HL-60 (cell line): Measurements from ENCODE around the gene DLX5.

ENCODE experiments used
- DNase-seq, 2 experiments: peaks; one replicate each; pipeline ENCODE4 v3.0.0-alpha.2; 2010 to 2020; ENCODE audit warnings: low read depth in 1 of 2, low spot score in 1 of 2
- H3K27ac ChIP-seq: fragments of 250-450 bp; sonication (Bioruptor Pico); replicated peaks from 2 replicates; pipeline ENCODE4 v1.5.1; 2020; ENCODE audit warnings: mild to moderate bottlenecking, moderate library complexity
- H3K27me3 ChIP-seq: fragments of 250-450 bp; sonication (Bioruptor Pico); 2 replicates; pipeline ENCODE4 v1.5.1; 2021; ENCODE audit warnings: mild to moderate bottlenecking, moderate library complexity; ENCODE audit not compliant: insufficient read depth, poor library complexity, severe bottlenecking
- H3K4me3 ChIP-seq: replicated peaks from 2 replicates; pipeline ENCODE4 v1.5.1; 2011; ENCODE audit warnings: mild to moderate bottlenecking, control low read depth, low read length; ENCODE audit not compliant: insufficient read depth
- GABPA ChIP-seq: IDR thresholded peaks from 2 replicates; pipeline ENCODE4 v1.6.1; 2012; ENCODE audit warnings: low read depth
- POLR2AphosphoS5 ChIP-seq: IDR thresholded peaks from 2 replicates; pipeline ENCODE4 v1.6.1; 2012; ENCODE audit warnings: low read depth
- REST ChIP-seq: IDR thresholded peaks from 2 replicates; pipeline ENCODE4 v1.6.1; 2012; ENCODE audit warnings: low read depth; ENCODE audit not compliant: insufficient replicate concordance
- SPI1 ChIP-seq: IDR thresholded peaks from 2 replicates; pipeline ENCODE4 v1.6.1; 2012; ENCODE audit warnings: low read depth, mild to moderate bottlenecking, borderline replicate concordance
- TF ChIP-seq, protein P1 (sequence below): IDR thresholded peaks from one replicate; pipeline ENCODE4 v1.5.1; 2011; ENCODE audit warnings: low read length, control low read depth, inconsistent platforms; ENCODE audit not compliant: insufficient read depth

DLX5 gene

GRCh38 chr7:96992192-96993005, 32.2 kb downstream of the DLX5 start:
- peaks cover 45% of the 10 kb centered on the region for H3K27me3 ChIP-seq
- no peak for TF ChIP-seq REST
- no peak for TF ChIP-seq SPI1
- no peak for TF ChIP-seq GABPA
- TF ChIP-seq, protein P1, sequence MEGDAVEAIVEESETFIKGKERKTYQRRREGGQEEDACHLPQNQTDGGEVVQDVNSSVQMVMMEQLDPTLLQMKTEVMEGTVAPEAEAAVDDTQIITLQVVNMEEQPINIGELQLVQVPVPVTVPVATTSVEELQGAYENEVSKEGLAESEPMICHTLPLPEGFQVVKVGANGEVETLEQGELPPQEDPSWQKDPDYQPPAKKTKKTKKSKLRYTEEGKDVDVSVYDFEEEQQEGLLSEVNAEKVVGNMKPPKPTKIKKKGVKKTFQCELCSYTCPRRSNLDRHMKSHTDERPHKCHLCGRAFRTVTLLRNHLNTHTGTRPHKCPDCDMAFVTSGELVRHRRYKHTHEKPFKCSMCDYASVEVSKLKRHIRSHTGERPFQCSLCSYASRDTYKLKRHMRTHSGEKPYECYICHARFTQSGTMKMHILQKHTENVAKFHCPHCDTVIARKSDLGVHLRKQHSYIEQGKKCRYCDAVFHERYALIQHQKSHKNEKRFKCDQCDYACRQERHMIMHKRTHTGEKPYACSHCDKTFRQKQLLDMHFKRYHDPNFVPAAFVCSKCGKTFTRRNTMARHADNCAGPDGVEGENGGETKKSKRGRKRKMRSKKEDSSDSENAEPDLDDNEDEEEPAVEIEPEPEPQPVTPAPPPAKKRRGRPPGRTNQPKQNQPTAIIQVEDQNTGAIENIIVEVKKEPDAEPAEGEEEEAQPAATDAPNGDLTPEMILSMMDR, result no peak
- TF ChIP-seq POLR2AphosphoS5, result no peak
- no peak overlapping the region for H3K4me3 ChIP-seq
- no peak overlapping the region for H3K27ac ChIP-seq
- no peak for DNase-seq

- DNase-seq, result no peak
- Histone ChIP-seq H3K4me3 (no peak overlapping the region), H3K27me3 (peaks cover 38% of the 10 kb centered on the region), H3K27ac (no peak overlapping the region)
- TF ChIP-seq GABPA, result no peak
- TF ChIP-seq SPI1, result no peak
- TF ChIP-seq, protein P1, result no peak
- TF ChIP-seq POLR2AphosphoS5, result no peak
- no peak for TF ChIP-seq REST
Observed at GRCh38 chr7:96991546-96992191, 33.0 kb downstream of the DLX5 start.

DNA sequence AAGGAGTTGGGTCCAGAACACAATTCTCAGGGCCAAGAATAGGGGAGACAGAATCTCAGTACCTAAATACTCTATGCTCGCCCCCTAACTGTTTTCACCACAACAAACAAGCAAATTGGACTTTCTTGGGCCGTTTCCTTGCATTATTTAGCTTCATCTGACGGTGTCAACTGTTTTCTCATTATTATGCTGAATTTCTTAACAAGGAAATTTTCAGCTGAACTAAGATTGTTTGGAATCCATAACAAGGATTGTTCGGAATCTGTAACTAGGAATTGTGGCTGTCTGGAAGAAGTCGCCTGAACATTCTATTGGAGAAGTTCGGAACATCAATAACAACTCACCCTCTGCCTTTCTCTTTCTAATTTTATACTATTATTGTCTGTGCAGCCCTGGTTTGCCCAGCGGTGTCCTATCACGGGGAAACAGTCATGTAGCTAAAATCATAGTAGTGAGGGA, 34.7 kb downstream of the DLX5 start:
- Histone ChIP-seq H3K27ac (no peak overlapping the region), H3K4me3 (no peak overlapping the region), H3K27me3 (peaks cover 27% of the 10 kb centered on the region)
- TF ChIP-seq SPI1, result no peak
- no peak for TF ChIP-seq REST
- TF ChIP-seq, protein P1, result no peak
- no peak for TF ChIP-seq GABPA
- TF ChIP-seq POLR2AphosphoS5, result no peak
- no peak for DNase-seq
